Measurements from ENCODE around the gene EPHB3. TPM values are rescaled to one million over a fixed set of nuclear protein-coding genes. Genes with fewer than 3 reads are reported as not detected.

The EPHB3 gene
- total RNA-seq, 2 donors from 2014 or later = 0.19 TPM; not detected in 1

DNA sequence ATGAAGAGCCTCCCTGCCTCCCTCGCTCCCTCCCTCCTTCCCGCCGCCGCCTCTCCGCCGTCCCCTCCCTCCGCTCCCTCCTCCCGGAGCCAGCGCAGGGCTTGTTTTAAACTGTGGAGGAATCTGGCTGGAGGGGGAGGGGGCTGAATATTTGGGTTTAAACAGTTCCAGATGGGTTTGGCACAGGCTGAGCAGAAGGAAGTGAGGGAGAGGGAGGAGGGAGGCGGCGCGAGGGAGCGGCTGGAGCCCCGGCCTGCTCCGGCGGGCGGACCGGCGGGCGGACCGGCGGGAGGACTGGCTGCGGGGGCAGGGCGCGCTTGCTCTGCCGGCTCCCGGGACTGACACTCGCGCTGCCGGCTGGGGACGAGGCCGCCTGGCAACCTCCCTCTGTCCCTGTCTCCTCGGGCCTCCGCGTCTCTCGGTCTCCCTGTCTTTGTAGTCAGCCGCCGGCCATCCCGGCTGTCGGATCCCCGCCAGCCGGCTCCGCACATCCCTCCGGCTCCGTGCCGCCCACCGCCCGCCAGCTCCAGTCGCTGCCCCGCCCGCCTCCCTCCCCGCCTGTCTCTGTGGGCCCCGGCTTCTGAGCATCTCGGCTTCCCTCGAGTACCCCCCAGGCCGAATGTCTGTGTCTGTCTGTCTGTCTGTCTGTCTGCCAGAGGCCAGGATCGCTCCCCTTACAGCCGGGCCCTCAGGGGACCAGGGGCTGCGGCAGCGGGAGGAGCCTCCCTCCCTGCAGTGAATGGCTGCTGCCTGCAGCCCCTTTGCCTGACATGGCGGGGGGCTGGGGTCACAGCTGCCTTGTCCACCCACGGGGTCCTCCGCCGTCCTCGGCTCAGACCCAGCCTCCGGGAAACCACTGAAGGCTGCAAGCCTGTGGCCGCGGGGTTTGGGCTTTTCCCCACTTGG, 7.6 kb downstream of the EPHB3 start:
- H3K27ac Mint-ChIP-seq = no peak overlapping the region
- ATAC-seq = peak; percentile 32 to 41
- H3K9me3 Mint-ChIP-seq = no peaks in the 10 kb centered on the region
- H3K36me3 Mint-ChIP-seq = no peaks in the 10 kb centered on the region
- DNase-seq (ENCODE audit: low spot score in 2 of 2) = no peak

DNA sequence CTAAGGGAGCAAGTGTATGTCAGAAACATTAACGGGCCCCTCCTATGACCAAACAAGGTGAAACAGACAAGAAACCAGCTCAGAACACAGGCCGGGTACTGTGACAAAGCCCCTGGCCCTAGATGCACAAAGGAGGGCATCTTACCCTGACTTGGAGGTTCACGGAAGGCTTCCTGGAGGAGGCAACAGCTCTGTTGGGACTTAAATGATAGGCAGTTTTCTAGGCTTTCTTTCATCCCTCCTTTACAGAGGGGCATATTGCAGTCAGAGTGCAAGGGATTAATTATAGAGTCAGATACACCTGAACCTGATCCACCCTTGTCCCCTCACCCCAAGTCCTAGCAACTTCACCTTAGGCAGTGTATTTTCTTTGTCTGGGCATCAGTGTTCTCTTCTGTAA, 8.4 kb downstream of the EPHB3 start:
- no peak for ATAC-seq
- H3K9me3 Mint-ChIP-seq = no peaks in the 10 kb centered on the region
- no peak overlapping the region for H3K27ac Mint-ChIP-seq
- H3K36me3 Mint-ChIP-seq = no peaks in the 10 kb centered on the region
- no peak for DNase-seq (ENCODE audit: low spot score in 2 of 2)

DNA sequence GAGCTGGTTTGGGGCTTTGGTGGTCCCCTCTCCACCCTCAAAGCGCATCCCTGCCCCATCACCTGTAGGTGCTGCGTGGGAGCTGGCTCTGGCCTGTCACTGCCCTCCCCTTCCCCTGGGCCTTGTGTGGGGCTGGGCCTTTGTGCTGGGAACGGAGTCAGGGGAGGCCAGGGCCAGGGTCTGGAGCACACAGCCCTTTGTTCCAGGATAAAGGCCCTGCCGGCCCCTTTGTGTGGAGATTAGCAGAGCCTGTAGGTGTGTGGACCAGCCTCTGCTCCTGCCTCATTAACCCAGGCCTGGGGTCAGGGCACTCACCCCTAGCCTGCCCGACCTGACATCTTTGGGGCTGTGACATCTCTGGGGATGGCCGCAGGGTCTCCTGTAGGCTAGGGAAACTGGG, 8.9 kb downstream of the EPHB3 start:
- ATAC-seq = no peak
- no peaks in the 10 kb centered on the region for H3K36me3 Mint-ChIP-seq
- no peaks in the 10 kb centered on the region for H3K9me3 Mint-ChIP-seq
- DNase-seq (ENCODE audit: low spot score in 2 of 2) = no peak
- H3K27ac Mint-ChIP-seq = no peak overlapping the region

DNA sequence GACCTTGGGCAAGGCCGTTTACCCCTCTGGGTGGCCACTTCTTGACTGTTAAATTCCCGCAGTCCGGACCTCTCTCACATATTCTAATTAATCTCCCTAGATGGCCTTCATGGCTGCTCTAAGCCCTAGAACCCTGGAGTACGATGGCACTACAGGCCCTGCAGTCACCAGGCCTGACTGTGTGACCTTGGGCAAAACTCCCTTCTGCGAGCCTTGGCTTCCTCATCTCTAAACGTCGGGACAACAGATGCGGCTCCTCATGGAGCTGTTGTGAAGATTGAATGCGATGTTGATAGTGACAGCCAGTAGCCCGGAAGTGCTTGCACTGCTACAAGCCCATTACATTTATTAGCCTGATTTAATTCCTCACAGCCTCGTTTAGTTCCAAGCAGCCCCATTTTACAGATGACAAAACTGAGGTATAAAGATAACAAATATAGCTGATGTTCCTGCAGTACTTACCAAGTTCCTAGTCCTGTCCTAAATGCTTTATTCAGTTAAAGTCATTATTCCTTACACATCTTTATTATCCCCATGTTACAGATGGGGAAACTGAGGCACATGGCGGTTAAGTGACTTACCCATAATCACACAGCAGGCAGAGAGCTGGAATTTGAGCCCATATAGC, 10.3 kb downstream of the EPHB3 start:
- no peaks in the 10 kb centered on the region for H3K36me3 Mint-ChIP-seq
- DNase-seq (ENCODE audit: low spot score in 2 of 2) = no peak
- ATAC-seq = no peak
- no peak overlapping the region for H3K27ac Mint-ChIP-seq
- H3K9me3 Mint-ChIP-seq = no peaks in the 10 kb centered on the region

DNA sequence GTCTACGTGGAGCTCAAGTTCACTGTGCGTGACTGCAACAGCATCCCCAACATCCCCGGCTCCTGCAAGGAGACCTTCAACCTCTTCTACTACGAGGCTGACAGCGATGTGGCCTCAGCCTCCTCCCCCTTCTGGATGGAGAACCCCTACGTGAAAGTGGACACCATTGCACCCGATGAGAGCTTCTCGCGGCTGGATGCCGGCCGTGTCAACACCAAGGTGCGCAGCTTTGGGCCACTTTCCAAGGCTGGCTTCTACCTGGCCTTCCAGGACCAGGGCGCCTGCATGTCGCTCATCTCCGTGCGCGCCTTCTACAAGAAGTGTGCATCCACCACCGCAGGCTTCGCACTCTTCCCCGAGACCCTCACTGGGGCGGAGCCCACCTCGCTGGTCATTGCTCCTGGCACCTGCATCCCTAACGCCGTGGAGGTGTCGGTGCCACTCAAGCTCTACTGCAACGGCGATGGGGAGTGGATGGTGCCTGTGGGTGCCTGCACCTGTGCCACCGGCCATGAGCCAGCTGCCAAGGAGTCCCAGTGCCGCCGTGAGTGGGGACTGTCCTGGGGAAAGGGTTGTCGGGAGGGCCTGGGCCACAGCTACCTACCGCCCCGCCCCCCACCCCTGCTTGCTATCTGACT, 11.2 kb downstream of the EPHB3 start:
- DNase-seq (ENCODE audit: low spot score in 2 of 2) (no peak), ATAC-seq (no peak)
- H3K9me3 Mint-ChIP-seq = no peaks in the 10 kb centered on the region
- H3K27ac Mint-ChIP-seq = no peak overlapping the region
- no peaks in the 10 kb centered on the region for H3K36me3 Mint-ChIP-seq

DNA sequence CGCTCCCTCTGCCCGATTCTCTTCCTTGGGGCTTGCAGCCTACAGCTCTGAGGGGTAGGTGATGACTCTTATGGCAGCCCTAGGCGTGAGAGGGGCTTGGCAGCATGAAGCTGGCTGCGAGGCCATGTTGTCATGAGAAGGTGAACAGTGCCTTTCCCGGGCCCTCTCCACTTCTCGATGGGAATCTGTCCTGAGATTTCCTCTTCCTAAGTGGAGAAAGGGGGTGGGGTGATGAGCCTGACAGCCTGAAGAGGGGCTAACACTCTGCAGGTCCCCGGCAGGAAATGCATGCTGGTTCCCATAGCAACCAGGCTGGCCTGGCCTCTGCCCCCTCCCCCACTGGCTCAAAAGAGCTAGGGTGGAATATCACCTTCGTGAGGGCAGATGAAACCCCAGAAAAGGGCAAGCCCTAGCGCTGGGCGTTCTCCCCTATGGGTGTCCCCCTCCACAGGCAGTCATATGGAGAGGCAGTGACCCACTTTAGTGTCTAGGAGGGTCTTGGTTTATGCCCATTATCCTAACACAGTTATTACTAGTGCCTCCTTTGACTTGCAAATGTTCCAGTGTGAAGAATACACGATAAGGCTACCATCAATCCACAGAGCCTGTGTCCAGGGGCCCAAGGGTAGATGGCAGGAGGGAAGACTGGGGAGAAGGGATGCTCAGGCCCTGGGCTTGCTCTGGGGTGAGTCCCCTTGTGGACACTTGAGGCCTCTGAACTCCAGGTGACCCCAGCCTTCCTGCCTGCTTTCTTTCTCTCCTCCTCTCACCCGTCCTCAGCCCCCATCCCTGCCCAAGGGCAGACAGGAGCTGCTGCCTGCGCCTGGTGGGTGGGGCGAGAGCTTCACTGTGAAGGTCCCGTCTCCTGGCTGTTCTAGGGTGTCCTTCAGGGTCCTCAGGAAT, 13.2 kb downstream of the EPHB3 start:
- ATAC-seq (no peak), DNase-seq (ENCODE audit: low spot score in 2 of 2) (no peak)
- Mint-ChIP-seq H3K9me3 (no peaks in the 10 kb centered on the region), H3K36me3 (no peaks in the 10 kb centered on the region), H3K27ac (no peak overlapping the region)

DNA sequence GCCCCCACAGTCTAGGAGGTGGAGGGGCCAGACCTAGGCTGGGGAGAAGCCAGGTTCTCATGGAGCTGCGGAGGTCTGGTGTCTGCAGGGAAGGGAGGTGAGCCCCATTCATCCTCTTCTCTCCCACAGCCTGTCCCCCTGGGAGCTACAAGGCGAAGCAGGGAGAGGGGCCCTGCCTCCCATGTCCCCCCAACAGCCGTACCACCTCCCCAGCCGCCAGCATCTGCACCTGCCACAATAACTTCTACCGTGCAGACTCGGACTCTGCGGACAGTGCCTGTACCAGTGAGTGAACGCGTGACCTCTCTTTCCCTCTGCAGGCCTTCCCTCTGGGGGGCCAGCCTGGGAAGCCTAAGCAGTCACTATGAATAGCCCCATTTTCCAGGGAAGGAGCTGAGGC, 14.1 kb downstream of the EPHB3 start:
- ATAC-seq = no peak
- Mint-ChIP-seq H3K36me3 (no peaks in the 10 kb centered on the region), H3K27ac (no peak overlapping the region), H3K9me3 (no peaks in the 10 kb centered on the region)
- no peak for DNase-seq (ENCODE audit: low spot score in 2 of 2)

DNA sequence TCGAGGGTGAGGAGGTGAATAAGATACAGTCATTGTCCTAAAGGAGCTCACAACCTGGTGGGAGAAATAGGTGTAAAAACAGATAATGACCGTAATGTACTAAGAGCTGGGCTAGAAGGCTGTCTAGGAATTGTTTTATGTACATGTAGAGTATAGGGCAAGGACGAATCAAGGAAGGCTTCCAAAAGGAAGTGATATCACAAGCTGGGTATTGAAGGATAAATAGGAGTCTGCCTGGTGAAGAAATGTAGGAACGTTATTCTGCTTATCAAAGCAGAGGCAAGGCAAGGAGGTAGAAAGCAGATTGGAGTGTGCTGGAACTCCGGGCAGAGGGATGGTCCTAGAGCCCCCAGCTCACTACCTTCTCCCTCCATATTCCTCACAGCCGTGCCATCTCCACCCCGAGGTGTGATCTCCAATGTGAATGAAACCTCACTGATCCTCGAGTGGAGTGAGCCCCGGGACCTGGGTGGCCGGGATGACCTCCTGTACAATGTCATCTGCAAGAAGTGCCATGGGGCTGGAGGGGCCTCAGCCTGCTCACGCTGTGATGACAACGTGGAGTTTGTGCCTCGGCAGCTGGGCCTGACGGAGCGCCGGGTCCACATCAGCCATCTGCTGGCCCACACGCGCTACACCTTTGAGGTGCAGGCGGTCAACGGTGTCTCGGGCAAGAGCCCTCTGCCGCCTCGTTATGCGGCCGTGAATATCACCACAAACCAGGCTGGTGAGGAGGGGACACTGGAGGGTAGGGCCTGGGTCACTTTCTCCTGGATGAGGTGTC, 15.1 kb downstream of the EPHB3 start:
- ATAC-seq (no peak), DNase-seq (ENCODE audit: low spot score in 2 of 2) (no peak)
- Mint-ChIP-seq H3K36me3 (no peaks in the 10 kb centered on the region), H3K9me3 (no peaks in the 10 kb centered on the region), H3K27ac (no peak overlapping the region)

DNA sequence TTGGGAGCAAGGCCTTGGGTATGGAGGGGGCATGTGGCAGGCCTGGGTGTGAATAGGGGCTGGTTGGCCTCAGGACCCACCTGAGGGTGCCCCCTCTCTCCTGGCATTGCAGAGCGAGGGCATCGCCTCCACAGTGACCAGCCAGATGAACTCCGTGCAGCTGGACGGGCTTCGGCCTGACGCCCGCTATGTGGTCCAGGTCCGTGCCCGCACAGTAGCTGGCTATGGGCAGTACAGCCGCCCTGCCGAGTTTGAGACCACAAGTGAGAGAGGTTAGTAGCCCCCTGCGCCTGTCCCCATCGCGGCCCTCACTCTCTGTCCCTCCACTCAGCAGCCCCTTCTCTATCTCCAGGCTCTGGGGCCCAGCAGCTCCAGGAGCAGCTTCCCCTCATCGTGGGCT, 16.0 kb downstream of the EPHB3 start:
- no peaks in the 10 kb centered on the region for H3K9me3 Mint-ChIP-seq
- H3K27ac Mint-ChIP-seq = no peak overlapping the region
- H3K36me3 Mint-ChIP-seq = no peaks in the 10 kb centered on the region
- ATAC-seq (no peak), DNase-seq (ENCODE audit: low spot score in 2 of 2) (no peak)

DNA sequence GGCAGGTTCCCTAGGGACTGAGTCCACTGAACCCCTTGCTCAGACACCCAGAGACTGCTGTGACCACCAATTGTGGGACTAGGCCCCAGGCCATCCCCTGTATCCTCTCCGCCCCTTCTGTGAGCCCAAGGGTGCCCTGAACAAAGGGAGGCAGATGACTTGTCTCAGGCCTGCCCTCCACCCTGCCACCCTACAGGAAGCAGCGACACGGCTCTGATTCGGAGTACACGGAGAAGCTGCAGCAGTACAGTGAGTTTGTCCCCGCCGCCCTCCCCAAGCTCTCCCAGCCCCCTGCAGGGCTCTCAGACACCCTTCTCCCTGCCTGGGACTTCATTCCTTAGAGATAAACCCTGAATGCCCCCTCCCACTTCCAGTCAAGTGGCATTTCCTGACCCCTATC, 16.6 kb downstream of the EPHB3 start:
- no peak overlapping the region for H3K27ac Mint-ChIP-seq
- no peak for ATAC-seq
- H3K9me3 Mint-ChIP-seq = no peaks in the 10 kb centered on the region
- H3K36me3 Mint-ChIP-seq = no peaks in the 10 kb centered on the region
- no peak for DNase-seq (ENCODE audit: low spot score in 2 of 2)

DNA sequence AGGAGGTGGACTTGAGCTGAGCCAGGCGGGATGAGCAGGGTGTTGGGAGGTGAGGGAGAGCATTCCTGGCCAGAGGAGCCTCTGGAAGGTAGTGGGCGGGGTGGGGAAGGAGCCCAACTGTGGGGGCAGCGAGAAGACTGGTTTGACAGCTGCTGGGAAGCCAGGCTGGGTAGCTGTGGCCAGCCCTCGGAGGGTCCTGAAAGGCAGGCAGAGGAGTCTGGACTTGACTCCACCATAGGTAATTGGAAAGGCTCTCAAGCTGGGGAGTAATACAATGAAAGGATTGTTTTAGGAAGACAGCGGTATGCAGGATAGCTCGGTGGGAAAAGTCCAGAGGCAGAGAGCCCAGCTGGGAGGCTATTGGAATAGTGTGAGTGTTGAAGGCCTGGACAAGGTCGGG, 17.2 kb downstream of the EPHB3 start:
- Mint-ChIP-seq H3K9me3 (no peaks in the 10 kb centered on the region), H3K36me3 (no peaks in the 10 kb centered on the region), H3K27ac (no peak overlapping the region)
- ATAC-seq (no peak), DNase-seq (ENCODE audit: low spot score in 2 of 2) (no peak)

DNA sequence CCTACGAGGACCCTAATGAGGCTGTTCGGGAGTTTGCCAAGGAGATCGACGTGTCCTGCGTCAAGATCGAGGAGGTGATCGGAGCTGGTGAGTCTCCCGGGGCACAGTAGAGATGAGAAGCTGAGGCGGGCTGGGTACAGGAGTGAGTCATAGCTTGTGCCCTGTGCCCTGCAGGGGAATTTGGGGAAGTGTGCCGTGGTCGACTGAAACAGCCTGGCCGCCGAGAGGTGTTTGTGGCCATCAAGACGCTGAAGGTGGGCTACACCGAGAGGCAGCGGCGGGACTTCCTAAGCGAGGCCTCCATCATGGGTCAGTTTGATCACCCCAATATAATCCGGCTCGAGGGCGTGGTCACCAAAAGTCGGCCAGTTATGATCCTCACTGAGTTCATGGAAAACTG, 17.9 kb downstream of the EPHB3 start:
- Mint-ChIP-seq H3K27ac (no peak overlapping the region), H3K36me3 (no peaks in the 10 kb centered on the region), H3K9me3 (no peaks in the 10 kb centered on the region)
- ATAC-seq (no peak), DNase-seq (ENCODE audit: low spot score in 2 of 2) (no peak)

DNA sequence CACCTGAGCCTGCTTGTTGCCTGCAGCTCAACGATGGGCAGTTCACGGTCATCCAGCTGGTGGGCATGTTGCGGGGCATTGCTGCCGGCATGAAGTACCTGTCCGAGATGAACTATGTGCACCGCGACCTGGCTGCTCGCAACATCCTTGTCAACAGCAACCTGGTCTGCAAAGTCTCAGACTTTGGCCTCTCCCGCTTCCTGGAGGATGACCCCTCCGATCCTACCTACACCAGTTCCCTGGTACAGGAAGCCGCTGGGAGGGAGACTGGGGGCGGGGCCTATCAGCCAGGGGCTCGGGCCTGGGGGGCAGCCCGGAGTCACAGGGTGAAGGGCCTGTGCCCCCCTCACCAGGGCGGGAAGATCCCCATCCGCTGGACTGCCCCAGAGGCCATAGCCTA, 18.8 kb downstream of the EPHB3 start:
- ATAC-seq (no peak), DNase-seq (ENCODE audit: low spot score in 2 of 2) (no peak)
- Mint-ChIP-seq H3K27ac (no peak overlapping the region), H3K9me3 (no peaks in the 10 kb centered on the region), H3K36me3 (no peaks in the 10 kb centered on the region)

DNA sequence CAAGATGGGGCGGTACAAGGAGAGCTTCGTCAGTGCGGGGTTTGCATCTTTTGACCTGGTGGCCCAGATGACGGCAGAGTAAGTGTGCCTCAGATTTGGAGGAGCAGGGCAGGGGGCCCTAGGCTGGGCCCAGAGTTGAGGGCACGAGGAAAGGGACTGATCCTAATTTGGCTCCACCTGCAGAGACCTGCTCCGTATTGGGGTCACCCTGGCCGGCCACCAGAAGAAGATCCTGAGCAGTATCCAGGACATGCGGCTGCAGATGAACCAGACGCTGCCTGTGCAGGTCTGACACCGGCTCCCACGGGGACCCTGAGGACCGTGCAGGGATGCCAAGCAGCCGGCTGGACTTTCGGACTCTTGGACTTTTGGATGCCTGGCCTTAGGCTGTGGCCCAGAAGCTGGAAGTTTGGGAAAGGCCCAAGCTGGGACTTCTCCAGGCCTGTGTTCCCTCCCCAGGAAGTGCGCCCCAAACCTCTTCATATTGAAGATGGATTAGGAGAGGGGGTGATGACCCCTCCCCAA, 19.8 kb downstream of the EPHB3 start:
- no peak overlapping the region for H3K27ac Mint-ChIP-seq
- no peaks in the 10 kb centered on the region for H3K36me3 Mint-ChIP-seq
- no peak for ATAC-seq
- no peak for DNase-seq (ENCODE audit: low spot score in 2 of 2)
- no peaks in the 10 kb centered on the region for H3K9me3 Mint-ChIP-seq

DNA sequence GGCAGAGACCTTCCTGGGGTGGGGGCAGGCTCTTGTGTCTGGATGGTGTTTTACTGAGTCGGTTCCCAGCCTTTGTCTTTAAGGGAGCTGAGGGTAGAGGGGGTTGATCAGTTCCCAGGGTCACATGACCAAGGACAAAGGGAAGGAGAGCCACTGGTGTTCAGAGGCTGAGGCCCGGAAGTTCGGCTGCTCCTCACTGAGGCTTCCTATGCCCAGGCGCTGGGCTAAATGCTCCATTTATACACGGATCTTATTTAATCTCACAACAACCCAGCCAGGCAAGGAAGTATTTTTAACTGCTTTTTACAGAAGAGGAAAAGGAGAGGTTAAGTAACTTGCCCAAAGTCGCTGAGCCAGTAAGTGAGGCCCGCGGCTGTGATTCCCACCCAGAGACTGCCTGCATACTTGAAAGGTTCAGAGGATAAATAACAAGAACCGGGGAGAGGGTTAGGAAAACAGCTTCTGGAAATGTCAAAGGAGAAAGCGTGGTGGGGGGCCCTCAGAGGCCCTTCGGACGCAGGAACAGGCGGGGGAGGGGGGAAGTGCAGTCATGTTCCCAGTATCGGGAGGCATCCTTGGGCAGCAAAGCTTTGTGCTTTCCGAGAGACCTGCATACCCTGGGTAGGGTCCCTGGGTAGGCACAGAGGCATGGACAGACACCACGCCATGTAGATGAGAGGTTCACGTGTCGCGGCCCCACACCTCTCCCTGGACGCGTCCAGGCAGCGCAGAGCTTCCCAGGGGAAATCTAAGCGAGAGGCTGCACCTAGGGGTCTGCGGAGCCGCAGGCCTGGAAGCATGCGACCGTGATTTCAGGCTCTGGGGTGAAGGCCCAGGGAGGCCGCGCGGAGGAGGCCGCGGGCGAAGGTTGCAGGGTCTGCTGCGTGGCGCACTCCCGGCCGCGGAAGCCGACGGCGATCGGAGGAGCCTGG, 21.3 kb downstream of the EPHB3 start:
- no peak for ATAC-seq
- no peak for DNase-seq (ENCODE audit: low spot score in 2 of 2)
- Mint-ChIP-seq H3K27ac (peak overlapping the region in 1 of 2 donors; percentile 24), H3K36me3 (no peaks in the 10 kb centered on the region), H3K9me3 (no peaks in the 10 kb centered on the region)
